Left ventricle myocardium inferior (tissue), 1 donor: ENCODE data around the gene IPO4. TPM values are rescaled to one million over a fixed set of nuclear protein-coding genes. Genes with fewer than 3 reads are reported as not detected.
A peak's percentile ranks its signal among the peaks of the same experiment; 100 is the strongest.

ENCODE experiments used
- DNase-seq: peaks from one replicate; pipeline ENCODE4 v3.0.0-alpha.2; 2020
- H3K27ac ChIP-seq: fragments of 200-600 bp; replicated peaks from 2 replicates; pipeline ENCODE4 v1.8.0; 2021
- H3K27me3 ChIP-seq: fragments of 200-600 bp; 2 replicates; pipeline ENCODE4 v1.8.0; 2021; ENCODE audit warnings: low read depth
- H3K36me3 ChIP-seq: fragments of 200-600 bp; 2 replicates; pipeline ENCODE4 v1.8.0; 2021
- H3K4me1 ChIP-seq: fragments of 200-600 bp; 2 replicates; pipeline ENCODE4 v1.8.0; 2021
- H3K4me3 ChIP-seq: fragments of 200-600 bp; 2 replicates; pipeline ENCODE4 v1.8.0; 2021; ENCODE audit warnings: mild to moderate bottlenecking, moderate library complexity
- H3K9me3 ChIP-seq: fragments of 200-600 bp; replicated peaks from 2 replicates; pipeline ENCODE4 v1.8.0; 2021
- intact Hi-C: fragments of 100-400 bp; cut with micrococcal nuclease; formaldehyde crosslinking; loops from one replicate; pipeline ENCODE4 v1.11.0; 2022
- microRNA-seq: library from miRNA; unstranded; fragments of <30 nt; microRNA quantifications from one replicate; pipeline ENCODE4 v1.2.0, GENCODE V29; 2020
- total RNA-seq: library from RNA; stranded (reverse); fragmentation: NEBNext Ultra II Directional; extraction: Animal tissue kit (Norgen Biotek cat#: 25700); gene quantifications from one replicate; pipeline ENCODE4 v1.2.1, GENCODE V29; 2021
- TF ChIP-seq, protein P1 (sequence below): fragments of 200-600 bp; IDR thresholded peaks from 2 replicates; pipeline ENCODE4 v1.8.0; 2021; ENCODE audit warnings: antibody characterized with exemption, mild to moderate bottlenecking, borderline replicate concordance
- donor health status: DM: no; HTN: yes; CAD: no; lungs with severe emphysema.

The IPO4 gene
- total RNA-seq, 1 donor from 2014 or later = 13.3 TPM

DNA sequence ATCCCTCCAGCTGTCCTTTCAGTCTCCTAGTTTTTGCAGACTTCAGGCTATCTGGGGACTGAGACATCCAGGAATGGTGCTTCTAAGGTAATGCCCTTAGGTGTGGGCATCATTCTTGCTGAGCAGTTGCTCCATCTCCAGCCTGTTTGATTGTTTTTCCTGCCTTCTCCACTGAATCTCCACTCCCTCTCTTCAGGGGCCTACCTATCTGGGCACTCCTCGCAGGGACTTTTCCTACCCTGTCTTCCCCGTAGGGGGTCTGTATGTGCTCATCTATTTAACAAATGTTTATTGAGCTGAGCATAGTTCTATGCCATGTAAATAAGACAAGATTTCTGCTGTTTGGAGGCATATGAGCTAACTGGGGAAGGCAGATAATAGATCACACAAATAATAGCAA is 55.6 kb downstream of the IPO4 start:
- peaks cover 9% of the 10 kb centered on the region for H3K36me3 ChIP-seq
- no peaks in the 10 kb centered on the region for H3K9me3 ChIP-seq
- H3K27ac ChIP-seq = peak overlapping the region; percentile 98
- H3K27me3 ChIP-seq = no peaks in the 10 kb centered on the region
- TF ChIP-seq, protein P1, sequence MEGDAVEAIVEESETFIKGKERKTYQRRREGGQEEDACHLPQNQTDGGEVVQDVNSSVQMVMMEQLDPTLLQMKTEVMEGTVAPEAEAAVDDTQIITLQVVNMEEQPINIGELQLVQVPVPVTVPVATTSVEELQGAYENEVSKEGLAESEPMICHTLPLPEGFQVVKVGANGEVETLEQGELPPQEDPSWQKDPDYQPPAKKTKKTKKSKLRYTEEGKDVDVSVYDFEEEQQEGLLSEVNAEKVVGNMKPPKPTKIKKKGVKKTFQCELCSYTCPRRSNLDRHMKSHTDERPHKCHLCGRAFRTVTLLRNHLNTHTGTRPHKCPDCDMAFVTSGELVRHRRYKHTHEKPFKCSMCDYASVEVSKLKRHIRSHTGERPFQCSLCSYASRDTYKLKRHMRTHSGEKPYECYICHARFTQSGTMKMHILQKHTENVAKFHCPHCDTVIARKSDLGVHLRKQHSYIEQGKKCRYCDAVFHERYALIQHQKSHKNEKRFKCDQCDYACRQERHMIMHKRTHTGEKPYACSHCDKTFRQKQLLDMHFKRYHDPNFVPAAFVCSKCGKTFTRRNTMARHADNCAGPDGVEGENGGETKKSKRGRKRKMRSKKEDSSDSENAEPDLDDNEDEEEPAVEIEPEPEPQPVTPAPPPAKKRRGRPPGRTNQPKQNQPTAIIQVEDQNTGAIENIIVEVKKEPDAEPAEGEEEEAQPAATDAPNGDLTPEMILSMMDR = no peak
- H3K4me1 ChIP-seq = peaks cover 53% of the 10 kb centered on the region
- no peak for DNase-seq
- peak overlapping the region; percentile 59 for H3K4me3 ChIP-seq
- intact Hi-C loops = no loop called here

DNA sequence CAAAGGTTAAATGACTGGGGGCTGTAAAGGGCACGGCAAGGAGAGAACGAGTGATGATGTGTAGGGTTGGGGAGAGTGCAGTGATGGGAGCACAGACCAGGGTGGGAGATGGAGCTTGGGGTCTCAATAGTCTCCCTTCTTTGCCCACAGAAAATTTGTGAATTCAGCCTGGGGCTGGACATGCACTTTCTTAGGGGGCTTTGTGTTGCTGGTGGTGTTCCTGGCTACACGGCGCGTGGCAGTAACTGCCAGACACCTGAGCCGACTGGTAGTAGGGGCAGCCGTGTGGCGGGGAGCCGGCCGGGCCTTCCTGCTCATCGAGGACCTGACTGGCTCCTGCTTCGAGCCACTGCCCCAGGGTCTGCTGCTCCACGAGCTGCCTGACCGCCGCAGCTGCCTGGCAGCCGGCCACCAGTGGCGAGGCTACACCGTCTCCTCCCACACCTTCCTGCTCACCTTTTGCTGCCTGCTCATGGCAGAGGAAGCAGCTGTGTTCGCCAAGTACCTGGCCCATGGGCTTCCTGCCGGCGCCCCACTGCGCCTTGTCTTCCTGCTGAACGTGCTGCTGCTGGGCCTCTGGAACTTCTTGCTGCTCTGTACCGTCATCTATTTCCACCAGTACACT is 56.4 kb downstream of the IPO4 start:
- Histone ChIP-seq H3K4me3 (peak overlapping the region; percentile 59), H3K27ac (peak overlapping the region; percentile 98), H3K27me3 (no peaks in the 10 kb centered on the region), H3K9me3 (no peaks in the 10 kb centered on the region), H3K36me3 (peaks cover 1% of the 10 kb centered on the region), H3K4me1 (peaks cover 45% of the 10 kb centered on the region)
- intact Hi-C loops = no loop called here
- DNase-seq = no peak
- TF ChIP-seq, protein P1 = no peak

DNA sequence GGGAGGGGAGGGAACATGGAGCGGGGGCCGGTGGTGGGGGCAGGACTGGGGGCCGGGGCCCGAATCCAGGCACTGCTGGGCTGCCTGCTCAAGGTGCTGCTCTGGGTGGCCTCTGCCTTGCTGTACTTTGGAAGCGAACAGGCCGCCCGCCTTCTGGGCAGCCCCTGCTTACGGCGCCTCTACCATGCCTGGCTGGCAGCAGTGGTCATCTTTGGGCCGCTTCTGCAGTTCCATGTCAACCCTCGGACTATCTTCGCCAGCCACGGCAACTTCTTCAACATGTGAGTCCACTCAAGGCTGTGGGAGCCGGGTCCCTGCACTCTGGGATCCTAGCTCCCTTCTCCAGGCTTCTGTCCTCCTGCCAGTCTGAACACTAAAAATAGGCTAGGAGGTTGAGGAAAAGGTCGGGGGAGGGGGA is 57.1 kb downstream of the IPO4 start:
- Histone ChIP-seq H3K27ac (peak overlapping the region; percentile 98), H3K4me3 (peak overlapping the region; percentile 59), H3K9me3 (no peaks in the 10 kb centered on the region), H3K4me1 (peaks cover 39% of the 10 kb centered on the region), H3K36me3 (no peaks in the 10 kb centered on the region), H3K27me3 (no peaks in the 10 kb centered on the region)
- intact Hi-C loops = no loop called here
- TF ChIP-seq, protein P1 = no peak
- no peak for DNase-seq

DNA sequence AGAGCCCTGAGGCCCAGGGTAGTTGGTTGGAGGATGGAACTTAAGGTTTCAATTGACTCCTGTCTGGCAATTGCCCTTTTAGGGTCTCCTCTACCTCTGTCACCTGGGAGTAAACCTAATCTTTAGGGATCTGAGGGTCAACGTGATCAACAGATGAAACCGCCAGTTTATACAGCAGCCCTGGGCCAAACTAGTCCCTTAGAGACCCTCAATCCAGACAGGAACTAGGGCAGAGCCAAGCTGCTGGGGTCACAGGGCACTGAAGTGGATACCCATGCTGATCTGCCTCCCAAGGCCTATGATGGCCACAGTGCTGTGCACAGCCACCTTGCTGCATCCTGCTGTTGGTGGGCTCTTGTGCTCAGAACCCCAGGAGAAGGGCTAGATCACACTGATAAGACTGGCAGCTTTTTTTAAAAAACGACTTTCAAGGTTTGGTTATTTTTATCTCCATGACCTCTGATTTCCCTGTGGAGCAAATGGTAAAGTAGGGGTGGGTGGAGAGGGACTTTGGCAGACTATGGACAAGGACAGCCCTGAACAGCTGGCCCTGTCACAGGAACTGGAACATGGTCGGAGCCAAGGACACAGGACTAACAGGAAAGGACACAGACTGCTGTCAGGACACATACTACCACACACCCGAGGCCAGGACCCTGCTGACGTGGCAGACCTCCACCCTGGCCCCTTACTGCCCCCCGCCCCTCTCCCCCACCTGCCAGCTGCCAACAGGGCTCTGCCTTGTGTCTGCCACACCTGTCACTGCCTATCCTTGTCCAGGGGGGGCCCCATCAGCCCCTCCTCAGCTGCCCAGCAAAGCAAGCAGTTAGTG is 57.7 kb downstream of the IPO4 start:
- no peaks in the 10 kb centered on the region for H3K27me3 ChIP-seq
- peak overlapping the region; percentile 98 for H3K27ac ChIP-seq
- TF ChIP-seq, protein P1 = no peak
- H3K4me3 ChIP-seq = peak overlapping the region; percentile 59
- no peaks in the 10 kb centered on the region for H3K9me3 ChIP-seq
- H3K36me3 ChIP-seq = no peaks in the 10 kb centered on the region
- DNase-seq = peak; percentile 76
- peaks cover 33% of the 10 kb centered on the region for H3K4me1 ChIP-seq
- intact Hi-C loops = no loop called here

DNA sequence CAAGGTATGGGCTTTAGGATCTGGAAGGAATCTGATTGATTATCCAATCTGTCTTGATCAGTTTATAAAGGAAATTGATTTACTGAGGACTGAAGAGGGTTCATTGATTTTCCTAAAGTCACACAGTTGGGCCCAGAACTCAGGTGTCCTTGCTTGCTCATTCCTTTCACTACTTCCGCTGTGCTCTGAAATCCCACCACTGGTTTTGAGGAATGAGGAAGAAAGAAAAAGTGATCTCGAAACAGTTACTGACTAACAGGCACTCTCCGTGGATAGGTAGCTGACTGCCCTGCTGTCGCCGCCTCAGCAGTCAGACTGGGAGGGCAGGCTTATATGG is 58.3 kb downstream of the IPO4 start, which contains the start of gene FITM1:
FITM1 (plus strand) TSS at position 280 of the 337 bp plus-strand sequence. CDS start 905 bp downstream, outside the sequence.
- H3K27me3 ChIP-seq = no peaks in the 10 kb centered on the region
- DNase-seq = no peak
- H3K36me3 ChIP-seq = no peaks in the 10 kb centered on the region
- H3K4me1 ChIP-seq = peaks cover 30% of the 10 kb centered on the region
- H3K4me3 ChIP-seq = peak within 1 kb of the TSS; percentile 59
- peak within 1 kb of the TSS; percentile 98 for H3K27ac ChIP-seq
- intact Hi-C loops = no loop called here
- no peaks in the 10 kb centered on the region for H3K9me3 ChIP-seq
- TF ChIP-seq, protein P1 = no peak

Small RNA genes lying within 50 kb of the gene (microRNA-seq; reads per million reads assigned to microRNA genes)
- not detected for gene MIR7703

Other genes with a start within 250 kb of the IPO4 start
- gene DHRS4, start 235.0 kb downstream of the IPO4 start, total RNA-seq = 30.8 TPM
- gene DHRS4L2, start 199.9 kb downstream of the IPO4 start, total RNA-seq = 15.7 TPM
- 0.11 TPM for gene CARMIL3, start 136.8 kb downstream of the IPO4 start, total RNA-seq
- not detected for gene CPNE6, start 117.3 kb downstream of the IPO4 start, total RNA-seq
- gene PCK2, start 94.5 kb downstream of the IPO4 start, total RNA-seq = 3.1 TPM
- gene DCAF11, start 74.0 kb downstream of the IPO4 start, total RNA-seq = 74.7 TPM
- 1.5 TPM for gene NRL, start 73.9 kb downstream of the IPO4 start, total RNA-seq
- gene FITM1, start 58.2 kb downstream of the IPO4 start, total RNA-seq = 148 TPM
- 108 TPM for gene PSME1, start 52.6 kb downstream of the IPO4 start, total RNA-seq
- gene EMC9, start 47.2 kb downstream of the IPO4 start, total RNA-seq = 14.5 TPM
- 89.7 TPM for gene PSME2, start 42.2 kb downstream of the IPO4 start, total RNA-seq
- 34.8 TPM for gene RNF31, start 41.3 kb downstream of the IPO4 start, total RNA-seq
- gene IRF9, start 27.6 kb downstream of the IPO4 start, total RNA-seq = 24.0 TPM
- gene REC8, start 16.7 kb downstream of the IPO4 start, total RNA-seq = 1.6 TPM
- 22.2 TPM for gene TM9SF1, start 6.6 kb upstream of the IPO4 start, total RNA-seq
- not detected for gene TSSK4, start 16.9 kb upstream of the IPO4 start, total RNA-seq
- 33.1 TPM for gene CHMP4A, start 24.7 kb upstream of the IPO4 start, total RNA-seq
- gene MDP1, start 27.2 kb upstream of the IPO4 start, total RNA-seq = 16.6 TPM
- gene NEDD8, start 43.6 kb upstream of the IPO4 start, total RNA-seq = 214 TPM
- gene GMPR2, start 44.1 kb upstream of the IPO4 start, total RNA-seq = 29.7 TPM
- 30.6 TPM for gene TINF2, start 53.8 kb upstream of the IPO4 start, total RNA-seq
- gene TGM1, start 74.4 kb upstream of the IPO4 start, total RNA-seq = 0.96 TPM
- 22.3 TPM for gene RABGGTA, start 82.8 kb upstream of the IPO4 start, total RNA-seq
- 6.9 TPM for gene DHRS1, start 111.0 kb upstream of the IPO4 start, total RNA-seq
- gene NOP9, start 111.0 kb upstream of the IPO4 start, total RNA-seq = 23.4 TPM
- gene CIDEB, start 119.2 kb upstream of the IPO4 start, total RNA-seq = 3.1 TPM
- 0.71 TPM for gene LTB4R2, start 121.3 kb upstream of the IPO4 start, total RNA-seq
- 1.8 TPM for gene LTB4R, start 122.7 kb upstream of the IPO4 start, total RNA-seq
- 26.6 TPM for gene ADCY4, start 146.3 kb upstream of the IPO4 start, total RNA-seq
- 3.6 TPM for gene RIPK3, start 151.2 kb upstream of the IPO4 start, total RNA-seq
- 20.6 TPM for gene NFATC4, start 179.4 kb upstream of the IPO4 start, total RNA-seq
- gene NYNRIN, start 210.2 kb upstream of the IPO4 start, total RNA-seq = 8.0 TPM
- gene CBLN3, start 240.9 kb upstream of the IPO4 start, total RNA-seq = 0.55 TPM
- 20.5 TPM for gene KHNYN, start 241.1 kb upstream of the IPO4 start, total RNA-seq